COR-L47 (cell line): ENCODE results near the gene LHX6.
A peak's percentile ranks its signal among the peaks of the same experiment; 100 is the strongest.

Source experiments
- DNase-seq: peaks from one replicate; lab custom pipeline; 2025; lab: John Stamatoyannopoulos, UW

LHX6 gene

DNA sequence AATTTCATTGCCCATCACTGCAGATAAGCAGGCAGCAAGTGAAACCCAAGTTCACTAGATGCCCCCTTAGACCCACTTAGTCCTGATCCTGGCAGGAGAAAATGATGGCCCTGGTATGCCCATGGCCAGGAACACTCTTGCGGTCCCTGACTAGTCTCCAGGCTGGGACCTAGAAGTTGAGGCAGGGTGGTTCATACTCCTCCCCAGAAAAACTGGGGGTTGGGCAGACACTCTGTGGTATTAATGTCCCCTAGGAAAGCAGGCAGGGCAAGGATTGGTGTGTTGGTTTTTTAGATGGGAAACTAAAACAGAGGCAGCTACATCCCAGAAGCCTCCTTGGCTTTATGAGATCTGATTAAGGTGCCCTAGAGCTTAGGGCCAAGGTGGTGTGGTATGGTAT is 13.1 kb downstream of the LHX6 start:
- DNase-seq: no peak

DNA sequence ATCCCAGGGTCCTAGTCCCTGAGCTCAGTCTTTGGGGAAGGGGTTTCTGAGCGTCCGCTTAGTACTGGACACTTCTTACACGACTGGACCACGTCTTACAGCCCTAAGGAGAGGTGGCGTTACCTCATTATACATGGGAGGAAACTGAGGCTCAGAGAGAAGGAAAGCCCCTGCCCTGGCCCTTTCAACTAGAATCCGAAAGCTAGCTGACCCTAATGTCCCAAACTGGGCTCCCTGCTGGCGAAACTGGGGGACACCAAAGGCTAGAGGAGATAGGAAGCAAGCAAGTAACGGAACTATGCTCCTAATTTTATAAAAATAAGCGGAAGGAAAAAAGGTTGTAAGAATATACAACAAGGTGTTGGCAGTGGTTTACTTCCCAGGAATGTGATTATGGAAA is 14.2 kb downstream of the LHX6 start:
- DNase-seq: no peak

DNA sequence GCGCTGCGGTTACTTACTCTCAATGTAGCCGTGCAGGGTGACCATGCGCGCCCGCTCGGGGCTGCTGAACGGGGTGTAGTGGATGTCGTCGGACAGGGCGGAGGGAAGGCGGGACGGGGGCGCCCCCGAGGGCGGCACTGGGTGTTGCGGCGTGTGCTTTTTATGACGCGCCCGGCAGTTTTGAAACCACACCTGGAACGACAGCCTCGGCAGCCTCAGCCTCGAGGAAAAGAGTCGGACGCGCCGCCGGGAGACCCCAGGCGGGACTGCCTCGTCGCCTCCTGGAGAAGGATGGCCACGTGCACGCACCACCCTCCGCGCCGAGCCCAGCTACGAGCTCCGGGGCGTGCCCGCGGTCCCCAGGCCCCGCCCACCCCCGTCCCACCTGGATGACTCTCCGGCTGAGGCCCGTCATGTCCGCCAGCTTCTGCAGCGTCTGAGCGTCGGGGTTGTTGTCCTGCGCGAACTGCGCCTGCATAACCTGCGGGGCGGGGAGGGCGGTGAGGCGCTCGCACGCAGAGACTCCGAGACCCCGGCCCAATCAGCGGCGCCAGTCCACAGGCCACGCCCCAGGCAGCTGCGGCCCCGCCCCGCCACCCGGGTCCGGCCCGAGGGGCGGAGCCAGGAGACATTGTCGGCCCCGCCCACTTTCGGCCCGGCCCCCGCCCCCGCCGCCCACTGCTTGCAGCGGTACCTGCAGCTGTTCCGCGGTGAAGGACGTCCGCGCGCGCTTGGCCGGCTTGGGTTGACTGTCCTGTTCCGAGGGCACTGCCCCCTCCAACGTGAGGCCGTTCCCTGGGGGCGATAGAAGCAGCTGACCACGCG is 15.0 kb downstream of the LHX6 start:
- DNase-seq: peak; percentile 91

DNA sequence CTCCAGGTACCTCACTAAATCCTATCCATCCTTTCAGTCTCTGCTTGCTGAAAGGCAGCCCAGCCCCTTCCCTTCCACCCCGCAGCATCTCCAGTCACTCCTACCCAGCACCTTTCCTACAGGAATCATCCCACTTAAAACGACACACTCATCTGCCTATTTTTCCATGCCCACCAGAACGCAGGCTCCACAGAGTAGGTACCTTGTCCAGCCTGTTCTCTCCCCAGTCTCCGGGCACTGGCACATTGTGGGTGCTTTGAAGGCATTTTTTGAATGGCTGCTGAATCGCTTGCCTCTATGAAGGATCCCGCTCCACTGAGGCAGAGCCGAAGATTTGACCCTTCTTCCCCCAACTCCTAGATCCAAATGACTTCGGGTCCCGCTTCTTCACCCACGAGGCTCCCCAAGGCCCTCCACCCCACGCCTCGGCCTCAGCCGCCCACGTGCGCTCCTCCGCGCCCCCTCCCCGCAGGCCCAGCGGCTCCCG is 15.6 kb downstream of the LHX6 start:
- DNase-seq: no peak

DNA sequence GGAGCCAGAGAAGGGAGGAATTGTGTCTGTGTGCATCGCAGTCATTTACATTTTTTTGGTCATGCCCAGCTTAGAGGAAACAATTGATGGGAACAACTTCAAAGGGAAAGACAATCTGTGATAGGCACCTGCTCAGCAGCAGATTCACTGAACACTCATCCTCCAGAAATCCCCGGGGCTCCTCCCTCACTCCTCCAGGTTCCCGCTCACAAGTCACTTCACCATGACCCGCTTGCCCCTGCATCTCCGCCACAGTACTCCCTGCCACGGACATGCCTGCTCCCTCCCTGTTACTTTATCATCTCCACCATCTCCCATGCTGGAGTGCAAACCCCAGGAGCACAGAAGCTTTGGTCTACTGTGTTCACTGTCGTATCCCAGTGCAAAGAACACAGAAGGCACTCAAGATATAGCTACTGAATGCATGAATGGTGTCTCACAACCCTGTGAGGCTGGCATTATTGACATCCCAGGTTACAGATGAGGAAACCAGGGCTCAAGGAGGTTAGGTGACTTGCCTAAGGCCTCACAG is 16.2 kb downstream of the LHX6 start:
- DNase-seq: no peak

- no peak for DNase-seq
These were observed 19.3 kb downstream of the LHX6 start for GRCh38 chr9:122209451-122209850.

DNA sequence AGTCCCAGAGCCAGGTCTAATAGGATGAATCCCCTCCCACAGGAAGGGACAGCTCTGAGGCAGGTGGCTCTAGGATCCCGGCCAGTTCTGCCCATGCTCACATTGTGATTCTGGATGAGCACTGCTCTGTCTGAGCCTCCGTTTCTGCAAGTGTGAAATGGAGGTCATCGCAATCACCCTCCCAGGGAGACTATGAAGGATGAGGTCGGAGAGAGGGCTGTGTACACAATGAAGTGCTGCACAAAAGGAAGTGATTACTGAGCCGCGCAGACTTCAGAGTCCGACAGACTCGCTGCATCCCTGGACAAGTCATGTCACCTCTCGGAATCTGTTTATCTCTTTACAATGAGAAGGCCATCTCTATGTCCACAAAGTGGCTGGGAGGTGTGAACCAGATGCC is 21.7 kb downstream of the LHX6 start:
- DNase-seq: no peak

GRCh38 chr9:122206118-122207046 is 22.4 kb downstream of the LHX6 start:
- no peak for DNase-seq

GRCh38 chr9:122205176-122205575 is 23.6 kb downstream of the LHX6 start:
- no peak for DNase-seq

- DNase-seq: no peak
These were observed 24.3 kb downstream of the LHX6 start for GRCh38 chr9:122204491-122204890.

- no peak for DNase-seq
These were observed 24.7 kb downstream of the LHX6 start for GRCh38 chr9:122204055-122204454.

- no peak for DNase-seq
These were observed 26.6 kb downstream of the LHX6 start for GRCh38 chr9:122202111-122202510.

DNA sequence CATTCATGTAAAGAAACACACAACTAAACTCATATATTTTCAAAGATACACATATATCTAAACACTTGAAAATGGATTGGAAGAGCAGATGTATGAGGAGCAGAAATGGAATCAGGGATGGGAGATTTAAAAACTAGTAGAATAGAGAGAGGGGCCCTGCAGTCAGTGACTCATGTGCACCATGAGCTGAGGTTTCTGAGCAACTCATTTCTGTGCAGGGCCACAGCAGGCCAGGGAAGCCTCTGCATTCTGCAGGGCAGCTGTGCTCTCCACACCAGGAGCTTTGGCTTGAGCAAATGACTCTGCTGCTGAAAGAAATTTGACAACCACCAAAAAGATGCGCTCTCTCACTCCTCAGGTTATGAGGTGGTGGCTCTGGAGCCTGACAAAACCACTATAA is 27.1 kb downstream of the LHX6 start:
- no peak for DNase-seq

DNA sequence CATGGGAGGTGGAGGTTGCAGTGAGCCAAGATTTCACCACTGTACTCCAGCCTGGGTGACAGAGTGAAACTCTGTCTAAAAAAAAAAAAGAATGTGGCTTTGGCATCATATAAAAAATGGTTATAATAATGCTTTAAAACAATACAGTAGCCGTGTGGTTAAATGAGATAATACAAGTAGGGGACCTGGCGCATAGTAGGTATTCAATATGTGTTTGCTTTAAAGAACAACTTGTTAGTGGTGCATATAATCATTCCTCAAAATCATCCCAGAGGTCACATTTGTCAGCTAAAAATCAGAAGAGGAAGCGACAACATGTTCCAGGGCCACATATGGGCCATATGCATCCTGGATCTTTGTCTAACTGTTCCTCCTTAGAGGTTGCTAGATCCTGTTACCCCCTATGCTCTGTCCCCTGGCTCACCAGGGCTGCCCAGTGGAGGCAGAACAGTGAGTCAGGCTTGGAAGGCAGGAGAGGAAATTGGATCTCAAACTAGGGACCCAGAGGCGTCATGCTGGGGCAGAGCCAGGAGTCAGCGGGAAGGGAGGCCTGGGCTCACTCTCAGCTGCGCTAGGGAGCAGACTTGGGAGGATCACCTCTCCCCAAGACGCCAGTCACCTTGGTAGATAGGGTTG is 27.7 kb downstream of the LHX6 start:
- no peak for DNase-seq

DNA sequence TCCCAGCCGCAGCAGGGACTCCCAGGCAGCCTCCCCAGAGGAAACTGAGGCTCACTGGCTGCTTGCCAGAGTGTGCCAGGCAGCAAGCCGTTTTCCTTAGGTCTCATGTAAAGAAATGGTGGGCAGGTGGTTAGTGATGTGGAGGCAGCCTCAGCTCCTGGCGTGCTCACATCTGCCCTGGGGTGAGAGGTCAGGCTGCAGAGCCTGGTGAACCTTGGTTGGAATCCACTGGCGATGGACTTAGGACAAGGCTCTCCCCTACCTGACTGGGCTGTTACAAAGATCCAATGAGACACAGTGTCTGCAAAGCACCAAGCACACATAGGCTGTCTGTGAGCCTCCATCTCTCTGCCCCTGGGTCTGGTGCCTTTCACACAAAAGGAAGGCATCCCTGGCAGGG is 30.9 kb downstream of the LHX6 start:
- no peak for DNase-seq

DNA sequence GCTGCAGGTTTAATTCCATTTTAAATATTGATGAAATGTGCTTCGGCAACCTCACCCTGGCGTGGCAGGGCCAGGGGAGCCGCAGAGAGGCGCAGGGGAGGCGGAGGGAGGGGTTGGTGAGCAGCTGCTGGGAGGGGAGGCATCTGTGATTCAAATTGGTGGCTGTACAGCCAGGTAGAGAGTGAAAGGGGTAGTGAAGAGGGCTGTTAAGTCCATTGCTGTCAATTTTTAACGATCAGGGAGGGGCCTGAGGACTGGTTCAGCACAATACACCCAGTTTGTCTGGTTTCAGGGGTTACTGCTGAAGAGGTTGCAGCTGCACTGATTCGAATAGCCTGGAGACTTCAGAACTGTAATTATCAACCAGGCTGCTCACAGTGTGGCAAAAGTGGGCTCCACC is 31.3 kb downstream of the LHX6 start:
- peak; percentile 60 for DNase-seq

GRCh38 chr9:122195875-122196274 is 32.9 kb downstream of the LHX6 start:
- no peak for DNase-seq

GRCh38 chr9:122193651-122194050 is 35.1 kb downstream of the LHX6 start:
- DNase-seq: no peak

GRCh38 chr9:122192914-122193525 is 35.7 kb downstream of the LHX6 start:
- DNase-seq: no peak

DNA sequence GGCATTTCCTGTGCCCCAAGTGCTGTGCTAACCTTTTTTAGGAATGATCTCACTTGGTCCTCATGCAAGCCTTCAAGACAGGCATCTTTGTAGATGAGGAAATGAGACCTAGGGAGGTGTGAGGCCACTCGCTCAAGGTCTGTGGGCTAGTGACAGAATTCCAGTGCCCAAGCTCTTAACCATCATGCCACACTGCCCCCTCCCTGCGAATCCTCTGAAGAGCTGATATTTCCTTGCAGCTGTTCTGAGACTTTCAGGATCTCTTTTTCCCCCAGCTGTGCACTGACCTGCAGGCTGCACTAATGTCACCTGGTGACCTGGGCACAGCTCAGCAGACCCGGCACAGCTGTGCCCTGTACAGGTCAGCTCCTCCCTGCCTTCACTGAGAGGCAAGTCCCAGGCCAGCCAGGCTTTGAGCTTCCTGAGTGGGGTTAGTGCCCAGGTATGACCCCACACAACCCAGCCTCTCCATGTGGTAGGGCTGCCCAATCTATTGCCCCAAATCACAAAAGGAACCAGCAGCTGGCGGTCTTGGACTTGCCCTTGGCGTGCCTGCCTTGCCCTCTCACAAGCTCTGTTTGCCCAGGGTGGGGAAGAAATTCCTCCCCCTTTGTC is 36.4 kb downstream of the LHX6 start:
- DNase-seq: no peak

DNA sequence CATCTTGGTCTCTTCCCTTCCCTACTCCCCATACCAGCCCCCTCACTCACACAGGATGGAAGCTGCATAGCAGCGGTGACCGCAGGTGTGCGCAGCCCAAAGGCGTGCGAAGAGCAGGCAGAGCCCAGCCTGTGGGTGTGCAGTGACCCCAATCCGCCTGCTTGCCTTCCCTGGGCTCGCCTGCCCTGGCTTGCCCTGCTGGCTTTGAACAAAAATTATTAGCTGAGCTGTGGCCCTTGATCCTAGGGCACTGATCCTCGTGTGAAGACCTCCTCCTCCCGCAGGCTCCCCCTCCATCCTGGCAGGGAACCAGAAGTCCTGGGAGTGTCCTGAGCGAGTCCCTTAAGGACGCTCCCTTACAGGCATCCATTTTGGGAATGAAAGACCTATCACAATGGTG is 37.2 kb downstream of the LHX6 start:
- DNase-seq: no peak
